ENCODE data around the gene IDUA. TPM values are rescaled to one million over a fixed set of nuclear protein-coding genes. Genes with fewer than 3 reads are reported as not detected.
"Not testable (repeated sequence)": the region's sequence is repeated elsewhere in the genome, so short reads cannot be mapped to it uniquely, and the experiment has no call there.

Gene IDUA
- total RNA-seq, 1 donor from 2014 or later = 2.6 TPM

DNA sequence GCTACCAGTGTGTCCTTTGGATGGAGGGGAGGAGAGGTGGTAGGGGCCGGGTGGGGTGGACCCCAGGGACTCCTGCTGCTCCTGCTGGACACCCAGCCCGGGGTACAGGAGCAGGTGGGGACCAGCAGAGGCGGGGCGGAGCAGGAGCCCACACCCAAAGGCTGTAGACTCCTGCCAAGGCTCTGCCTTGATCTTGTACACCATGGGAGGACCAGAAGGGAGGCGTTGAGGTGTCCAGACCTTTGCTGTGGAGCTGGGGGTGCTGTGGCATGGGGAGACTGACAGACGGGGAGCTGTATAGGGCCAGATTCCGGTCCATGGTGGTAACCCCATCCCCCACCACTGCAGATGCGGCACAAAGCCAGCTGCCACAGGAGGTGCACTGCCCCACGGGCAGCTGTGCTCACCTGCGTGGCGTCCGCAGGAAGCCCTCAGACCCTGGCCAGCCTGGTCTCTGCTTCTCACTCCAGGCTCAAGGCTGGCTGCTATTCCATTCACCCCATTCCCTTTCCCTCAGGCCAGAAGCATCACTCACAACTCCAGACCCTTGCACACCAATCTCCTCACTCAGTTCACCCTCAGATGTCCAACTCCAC is 11.3 kb downstream of the IDUA start:
- TF ChIP-seq CTCF (IDR thresholded peaks at IDR 0.05; ENCODE audit: insufficient read depth, low read length, severe bottlenecking) = no peak
- Histone ChIP-seq H3K4me3 (ENCODE audit: low read depth, low read length) (no peak overlapping the region), H3K27me3 (ENCODE audit: control insufficient read depth, insufficient read depth, low read length) (peaks cover 46% of the 10 kb centered on the region), H3K36me3 (ENCODE audit: control insufficient read depth, insufficient read depth, low read length) (no peaks in the 10 kb centered on the region)
- DNase-seq (ENCODE audit: low read depth) (no peak), FAIRE-seq (no peak)

GRCh38 chr4:999240-999863 is 12.5 kb downstream of the IDUA start:
- DNase-seq (ENCODE audit: low read depth); H3K4me3 ChIP-seq (ENCODE audit: low read depth, low read length); FAIRE-seq; H3K36me3 ChIP-seq (ENCODE audit: control insufficient read depth, insufficient read depth, low read length): not testable (repeated sequence)
- H3K27me3 ChIP-seq (ENCODE audit: control insufficient read depth, insufficient read depth, low read length) = peaks cover 52% of the 10 kb centered on the region

DNA sequence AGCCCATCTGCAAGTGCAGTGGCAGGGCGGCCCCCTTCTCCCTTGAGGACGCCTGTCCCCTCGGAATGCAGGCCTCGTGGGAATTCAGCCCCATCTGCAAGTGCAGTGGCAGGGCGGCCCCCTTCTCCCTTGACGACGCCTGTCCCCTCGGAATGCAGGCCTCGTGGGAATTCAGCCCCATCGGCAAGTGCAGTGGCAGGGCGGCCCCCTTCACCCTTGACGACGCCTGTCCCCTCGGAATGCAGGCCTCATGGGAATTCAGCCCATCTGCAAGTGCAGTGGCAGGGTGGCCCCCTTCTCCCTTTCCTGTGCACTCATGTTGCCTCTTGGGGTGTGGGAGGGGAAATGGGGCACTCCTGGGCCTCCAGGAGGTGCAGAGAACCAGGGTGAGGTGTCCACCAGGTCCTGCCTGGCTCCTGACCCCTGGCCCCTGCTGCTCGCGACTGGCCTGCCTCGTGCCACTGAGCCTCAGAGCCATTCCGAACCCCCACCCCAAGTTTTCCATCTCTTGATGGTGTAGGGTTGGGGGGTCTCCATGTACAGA is 13.1 kb downstream of the IDUA start:
- Histone ChIP-seq H3K4me3 (ENCODE audit: low read depth, low read length) (no peak overlapping the region), H3K27me3 (ENCODE audit: control insufficient read depth, insufficient read depth, low read length) (peaks cover 56% of the 10 kb centered on the region), H3K36me3 (ENCODE audit: control insufficient read depth, insufficient read depth, low read length) (no peaks in the 10 kb centered on the region)
- TF ChIP-seq CTCF (IDR thresholded peaks at IDR 0.05; ENCODE audit: insufficient read depth, low read length, severe bottlenecking) = no peak
- no peak for DNase-seq (ENCODE audit: low read depth)
- FAIRE-seq = no peak

DNA sequence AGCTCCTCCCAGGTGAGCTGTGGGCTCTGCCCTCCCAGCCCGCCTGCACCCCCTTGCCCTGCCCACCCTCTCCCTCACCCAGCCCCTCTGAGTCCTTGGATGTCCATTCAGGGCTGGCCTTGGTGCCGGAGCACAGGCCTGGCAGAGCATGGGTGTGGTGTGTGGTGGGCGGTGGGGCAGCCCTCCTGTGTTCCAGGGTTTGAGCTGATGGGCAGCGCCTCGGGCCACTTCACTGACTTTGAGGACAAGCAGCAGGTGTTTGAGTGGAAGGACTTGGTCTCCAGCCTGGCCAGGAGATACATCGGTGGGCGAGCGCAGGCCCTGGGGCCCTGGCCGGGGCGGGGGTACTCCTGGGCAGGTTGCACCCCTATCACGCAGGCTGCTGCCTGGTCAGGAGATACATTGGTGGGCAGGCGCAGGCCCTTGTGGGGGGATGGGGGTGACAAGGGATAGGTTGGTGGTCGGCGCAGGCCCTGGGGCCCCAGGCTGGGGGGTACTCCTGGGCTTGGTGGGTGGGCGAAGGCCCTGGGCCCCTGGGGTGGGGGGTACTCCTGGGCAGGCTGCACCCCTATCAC is 13.9 kb downstream of the IDUA start:
- no peak overlapping the region for H3K4me3 ChIP-seq (ENCODE audit: low read depth, low read length)
- FAIRE-seq (no peak), DNase-seq (ENCODE audit: low read depth) (no peak)
- no peaks in the 10 kb centered on the region for H3K36me3 ChIP-seq (ENCODE audit: control insufficient read depth, insufficient read depth, low read length)
- peaks cover 58% of the 10 kb centered on the region for H3K27me3 ChIP-seq (ENCODE audit: control insufficient read depth, insufficient read depth, low read length)
- no peak for TF ChIP-seq CTCF (IDR thresholded peaks at IDR 0.05; ENCODE audit: insufficient read depth, low read length, severe bottlenecking)

- no peak for TF ChIP-seq CTCF (IDR thresholded peaks at IDR 0.05; ENCODE audit: insufficient read depth, low read length, severe bottlenecking)
- no peak overlapping the region for H3K4me3 ChIP-seq (ENCODE audit: low read depth, low read length)
- H3K27me3 ChIP-seq (ENCODE audit: control insufficient read depth, insufficient read depth, low read length) = peaks cover 56% of the 10 kb centered on the region
- FAIRE-seq = no peak
- DNase-seq (ENCODE audit: low read depth) = no peak
- H3K36me3 ChIP-seq (ENCODE audit: control insufficient read depth, insufficient read depth, low read length) = no peaks in the 10 kb centered on the region
These were observed 14.8 kb downstream of the IDUA start for GRCh38 chr4:1001561-1002130.

- TF ChIP-seq CTCF (IDR thresholded peaks at IDR 0.05; ENCODE audit: insufficient read depth, low read length, severe bottlenecking) = no peak
- H3K36me3 ChIP-seq (ENCODE audit: control insufficient read depth, insufficient read depth, low read length) = no peaks in the 10 kb centered on the region
- H3K27me3 ChIP-seq (ENCODE audit: control insufficient read depth, insufficient read depth, low read length) = peaks cover 55% of the 10 kb centered on the region
- FAIRE-seq (no peak), DNase-seq (ENCODE audit: low read depth) (no peak)
- no peak overlapping the region for H3K4me3 ChIP-seq (ENCODE audit: low read depth, low read length)
These were observed 15.3 kb downstream of the IDUA start for GRCh38 chr4:1002131-1002630.

All from bronchial epithelial cell (primary cell).